HepG2 (cell line): ENCODE measurements around the gene SLC10A2. TPM values are rescaled to one million over a fixed set of nuclear protein-coding genes. Genes with fewer than 3 reads are reported as not detected.

Source experiments
- ATAC-seq: fragments of 200-7000 bp; cut with Tn5 transposase; 3 replicates; pipeline ENCODE4 v1.9.1; 2020; ENCODE audit warnings: mild to moderate bottlenecking, moderate library complexity
- BruUV-seq: library from RNA; stranded (reverse); fragments of 400-500 nt; replicated peaks from 2 replicates; lab custom pipeline; 2021; lab: Mats Ljungman, UMichigan
- CTCF ChIA-PET: fragments of 300-600 bp; formaldehyde crosslinking; extraction: SDS; loops from one replicate; lab custom pipeline; 2021; ENCODE audit warnings: low total read pairs, inconsistent platforms, low intra/inter-chr PET ratio; lab: Yijun Ruan, JAX
- POLR2A ChIA-PET: fragments of 350-600 bp; sonication (Branson Sonifier 250); formaldehyde crosslinking; loops from one replicate; lab custom pipeline; 2020; ENCODE audit warnings: antibody characterized with exemption, inconsistent platforms; lab: Yijun Ruan, JAX
- DNase-seq: peaks from one replicate; pipeline ENCODE4 v3.0.0-alpha.2; 2015; ENCODE audit warnings: low spot score
- FAIRE-seq: peaks from 3 replicates; lab custom pipeline; 2011; peaks lifted over from hg19 to GRCh38; lab: Jason Lieb, UNC
- H2AFZ ChIP-seq: one replicate; pipeline ENCODE4 v1.6.1; 2011; ENCODE audit warnings: low read length, inconsistent platforms
- H3K27ac ChIP-seq: fragments of 300-600 bp; 3 replicates; pipeline ENCODE4 v1.8.0; 2011; ENCODE audit warnings: mixed run types, mild to moderate bottlenecking, mixed read lengths, low read length, inconsistent platforms; ENCODE audit not compliant: insufficient read depth; ENCODE audit errors: extremely low read length
- H3K27me3 ChIP-seq, 2 experiments: fragments of 200-600 bp in 1 of 2; 2 replicates in 1 of 2; 3 replicates in 1 of 2; pipeline versions ENCODE4 v1.6.0 to v1.8.0; 2011; ENCODE audit warnings: low read length in 2 of 2, mild to moderate bottlenecking in 2 of 2, moderate library complexity in 2 of 2, inconsistent platforms in 1 of 2; ENCODE audit not compliant: insufficient read depth in 2 of 2, control insufficient read depth in 1 of 2
- H3K36me3 ChIP-seq, 2 experiments: fragments of 200-600 bp in 1 of 2; replicated peaks in 1 of 2; 2 replicates in 1 of 2; 3 replicates in 1 of 2; pipeline versions ENCODE4 v1.5.1 to v1.8.0; 2011; ENCODE audit warnings: low read length in 2 of 2, inconsistent platforms in 1 of 2; ENCODE audit not compliant: insufficient read depth in 2 of 2, control insufficient read depth in 1 of 2
- H3K4me1 ChIP-seq: 2 replicates; pipeline ENCODE4 v1.5.1; 2012; ENCODE audit warnings: low read length, inconsistent platforms; ENCODE audit not compliant: insufficient read depth
- H3K4me2 ChIP-seq: 2 replicates; pipeline ENCODE4 v1.6.0; 2011; ENCODE audit warnings: low read depth, low read length, inconsistent platforms
- H3K4me3 ChIP-seq, 3 experiments: fragments of 200-600 bp in 1 of 3; sonication (generic), shearing (Covaris generic) in 1 of 3; replicated peaks in 1 of 3; 2 replicates each; pipeline ENCODE4 v1.5.1; 2011 to 2016; ENCODE audit warnings: low read length in 3 of 3, inconsistent platforms in 2 of 3, low read depth in 2 of 3, mild to moderate bottlenecking in 2 of 3, control low read depth in 1 of 3, mixed read lengths in 1 of 3; ENCODE audit not compliant: insufficient read depth in 1 of 3
- H3K79me2 ChIP-seq: one replicate; pipeline ENCODE4 v1.6.1; 2011; ENCODE audit warnings: low read length, inconsistent platforms; ENCODE audit not compliant: insufficient read depth
- H3K9ac ChIP-seq: 2 replicates; pipeline ENCODE4 v1.6.0; 2011; ENCODE audit warnings: mild to moderate bottlenecking, low read depth, low read length, inconsistent platforms; ENCODE audit not compliant: insufficient read depth
- H3K9me3 ChIP-seq: 2 replicates; pipeline ENCODE4 v1.5.1; 2012; ENCODE audit warnings: mild to moderate bottlenecking, low read length
- H4K20me1 ChIP-seq: 2 replicates; pipeline ENCODE4 v1.6.0; 2011; ENCODE audit warnings: inconsistent platforms, mild to moderate bottlenecking, low read length, moderate library complexity; ENCODE audit not compliant: insufficient read depth
- BHLHE40 ChIP-seq: IDR thresholded peaks from 2 replicates; pipeline ENCODE4 v1.6.1; 2011; ENCODE audit warnings: low read length, improper control_type of control experiment
- FOXA3 ChIP-seq: IDR thresholded peaks from 2 replicates; pipeline ENCODE4 v1.6.1; 2016; ENCODE audit warnings: missing genetic modification reagents, missing compliant biosample characterization
- HNRNPH1 ChIP-seq: fragments of 200-400 bp; formaldehyde crosslinking; optimal IDR thresholded peaks from 2 replicates; pipeline ENCODE3; 2017; ENCODE audit warnings: mild to moderate bottlenecking, low read depth, low read length
- MAFF ChIP-seq: IDR thresholded peaks from 2 replicates; pipeline ENCODE4 v1.6.1; 2011; ENCODE audit warnings: low read depth, low read length, improper control_type of control experiment
- MAFK ChIP-seq, 2 experiments: IDR thresholded peaks in 1 of 2; conservative IDR thresholded peaks in 1 of 2; 2 replicates each; pipeline ENCODE4 v1.6.1; 2011; ENCODE audit warnings: improper control_type of control experiment in 2 of 2, low read length in 2 of 2
- NR2F2 ChIP-seq: IDR thresholded peaks from 2 replicates; pipeline ENCODE4 v1.6.1; 2012; ENCODE audit warnings: low read depth, inconsistent platforms, borderline replicate concordance
- PLRG1 ChIP-seq: fragments of 450-650 bp; conservative IDR thresholded peaks from 2 replicates; pipeline ENCODE4 v1.6.1; 2016
- SRF ChIP-seq: IDR thresholded peaks from 2 replicates; pipeline ENCODE4 v1.6.1; 2011; ENCODE audit warnings: mild to moderate bottlenecking, low read depth, low read length, moderate library complexity
- ZFP36L1 ChIP-seq: sonication (generic); formaldehyde crosslinking; IDR thresholded peaks from 2 replicates; pipeline ENCODE4 v1.8.0; 2022; ENCODE audit warnings: mild to moderate bottlenecking, missing genetic modification reagents, moderate library complexity
- ZFP62 ChIP-seq: sonication (generic); formaldehyde crosslinking; IDR thresholded peaks from 2 replicates; pipeline ENCODE4 v1.4.0; 2020; ENCODE audit warnings: missing genetic modification reagents
- ZNF263 ChIP-seq: sonication (generic); formaldehyde crosslinking; IDR thresholded peaks from 2 replicates; pipeline ENCODE4 v1.4.0; 2020; ENCODE audit warnings: missing genetic modification reagents
- ZNF350 ChIP-seq: sonication (generic); formaldehyde crosslinking; IDR thresholded peaks from 2 replicates; pipeline ENCODE4 v1.4.0; 2020; ENCODE audit warnings: mild to moderate bottlenecking, low read depth, missing genetic modification reagents, borderline replicate concordance
- ZNF564 ChIP-seq: sonication (generic); formaldehyde crosslinking; IDR thresholded peaks from 2 replicates; pipeline ENCODE4 v1.8.1; 2023; ENCODE audit warnings: mild to moderate bottlenecking, missing genetic modification reagents
- ZNF619 ChIP-seq: sonication (generic); formaldehyde crosslinking; IDR thresholded peaks from 2 replicates; pipeline ENCODE4 v1.4.0; 2020; ENCODE audit warnings: mild to moderate bottlenecking, missing genetic modification reagents
- ZNF773 ChIP-seq: sonication (generic); formaldehyde crosslinking; IDR thresholded peaks from 2 replicates; pipeline ENCODE4 v1.4.0; 2020; ENCODE audit warnings: missing genetic modification reagents, borderline replicate concordance
- WGBS: methylation state at CpG from one replicate; pipeline ENCODE4 v1.1.6; 2017; ENCODE audit warnings: low lambda C conversion rate; 5-methylcytosine and 5-hydroxymethylcytosine counted together
- in situ Hi-C: cut with HindIII; loops from 2 replicates; pipeline ENCODE4 v1.10.0; 2017; ENCODE audit warnings: low pct_unique_long_range_greater_than_20kb; ENCODE audit not compliant: extremely low pct_ligation_motif_present
- intact Hi-C: fragments of 100-400 bp; cut with micrococcal nuclease; formaldehyde crosslinking; loops from one replicate; pipeline ENCODE4 v1.10.0; 2022; ENCODE audit not compliant: unreplicated experiment
- polyA plus RNA-seq, 8 experiments: library from polyadenylated mRNA; depleted of rRNA in 3 of 8; stranded (reverse) in 7 of 8; unstranded in 1 of 8; fragments of >200 nt; fragmentation: Illumina TruSeq in 4 of 8; extraction: Trizol in 4 of 8; gene quantifications; 2 replicates each; pipeline versions ENCODE4 v1.2.1 to v1.2.3, GENCODE V29; 2011 to 2016; ENCODE audit warnings: low read depth in 4 of 8, missing spikeins in 1 of 8, mixed read lengths in 1 of 8; ENCODE audit not compliant: insufficient read depth in 1 of 8
- total RNA-seq, 5 experiments: library from RNA; depleted of rRNA; stranded (reverse); fragments of >200 nt; fragmentation: Illumina TruSeq; extraction: Trizol; gene quantifications; 2 replicates each; pipeline ENCODE4 v1.2.3, GENCODE V29; 2016; ENCODE audit warnings: low read depth in 1 of 5
- TF ChIP-seq, protein P1 (sequence below): sonication (generic); formaldehyde crosslinking; IDR thresholded peaks from 2 replicates; pipeline ENCODE4 v1.8.0; 2022; ENCODE audit warnings: missing genetic modification reagents, low read depth, mild to moderate bottlenecking, borderline replicate concordance
- TF ChIP-seq, protein P2 (sequence below): sonication (generic); formaldehyde crosslinking; IDR thresholded peaks from 2 replicates; pipeline ENCODE4 v1.4.0; 2020; ENCODE audit warnings: missing genetic modification reagents
- TF ChIP-seq, protein P3 (sequence below): sonication (generic); formaldehyde crosslinking; conservative IDR thresholded peaks from 2 replicates; pipeline ENCODE4 v1.4.0; 2020; ENCODE audit warnings: missing genetic modification reagents

Gene SLC10A2
- total and polyA plus RNA-seq, 2 of the 13 experiments (the other 11 are each of a cell fraction or from before 2014, with no cell fraction given) = not detected

DNA sequence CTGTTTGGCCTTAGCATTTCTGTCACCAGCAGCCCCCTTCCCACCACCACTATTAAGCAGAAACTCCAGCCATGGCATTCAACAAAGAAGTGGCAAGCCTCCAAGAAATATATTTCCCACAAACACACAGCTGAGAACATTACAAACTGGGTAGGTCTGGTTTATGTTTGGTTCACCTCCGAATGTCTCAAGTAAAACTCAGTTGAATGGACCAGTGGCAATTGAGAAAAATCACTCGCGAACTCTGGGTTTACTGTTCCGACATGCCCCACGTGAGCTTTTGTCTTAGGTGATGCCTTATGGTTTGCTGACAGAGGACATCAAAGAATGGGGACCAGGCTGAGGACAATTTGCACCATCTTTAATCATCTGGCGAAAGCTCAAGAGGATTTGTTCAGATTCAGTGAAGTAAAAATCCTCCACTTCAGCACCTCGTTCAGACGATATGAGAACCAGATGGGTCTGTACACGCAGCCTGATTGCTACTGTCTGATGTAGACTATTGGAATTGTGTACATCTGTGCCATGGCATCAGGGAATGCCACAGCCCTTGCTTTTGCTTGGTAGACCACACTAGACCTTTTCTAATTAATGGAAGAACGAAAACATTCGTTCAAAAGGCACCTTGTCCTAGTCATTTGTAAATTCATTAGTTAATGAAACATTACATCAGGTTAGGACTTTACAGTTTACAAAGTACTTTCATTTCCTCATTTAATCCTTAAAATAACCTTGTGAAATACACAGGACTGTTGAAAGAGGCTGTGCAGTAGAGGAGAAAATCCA, 59.4 kb downstream of the SLC10A2 start:
- POLR2A ChIA-PET = no interaction called here
- ATAC-seq (no peak), FAIRE-seq (no peak), DNase-seq (no peak)
- Histone ChIP-seq H3K4me3 (no peak overlapping the region), H3K36me3 (no peaks in the 10 kb centered on the region), H3K4me1 (no peaks in the 10 kb centered on the region), H4K20me1 (no peaks in the 10 kb centered on the region), H3K79me2 (no peaks in the 10 kb centered on the region), H3K27me3 (no peaks in the 10 kb centered on the region), H2AFZ (no peak overlapping the region), H3K9ac (no peak overlapping the region), H3K9me3 (no peaks in the 10 kb centered on the region), H3K4me2 (no peak overlapping the region), H3K27ac (no peak overlapping the region)
- TF ChIP-seq ZNF619 (CRISPR knock-in tag) (no peak), PLRG1 (no peak), FOXA3 (CRISPR knock-in tag) (no peak), BHLHE40 (no peak), HNRNPH1 (no peak), ZNF263 (CRISPR knock-in tag) (no peak), ZNF350 (CRISPR knock-in tag) (no peak), MAFF (no peak), NR2F2 (no peak), ZNF773 (CRISPR knock-in tag) (no peak), ZNF564 (CRISPR knock-in tag) (no peak), ZFP36L1 (CRISPR knock-in tag) (no peak), ZFP62 (no peak), SRF (no peak), MAFK (conservative IDR thresholded peaks at IDR 0.05 in 1 of 2, IDR thresholded peaks at IDR 0.05 in 1 of 2; ENCODE audit: low read length in 2 of 2) (no peak)
- TF ChIP-seq, protein P1, sequence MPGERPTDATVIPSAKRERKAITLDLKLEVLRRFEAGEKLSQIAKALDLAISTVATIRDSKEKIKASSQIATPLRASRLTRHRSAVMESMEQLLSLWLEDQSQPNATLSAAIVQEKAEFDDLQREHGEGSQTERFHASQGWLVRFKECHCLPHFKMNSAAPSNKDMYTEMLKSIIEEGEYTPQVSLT (CRISPR knock-in tag) = no peak
- TF ChIP-seq, protein P2, sequence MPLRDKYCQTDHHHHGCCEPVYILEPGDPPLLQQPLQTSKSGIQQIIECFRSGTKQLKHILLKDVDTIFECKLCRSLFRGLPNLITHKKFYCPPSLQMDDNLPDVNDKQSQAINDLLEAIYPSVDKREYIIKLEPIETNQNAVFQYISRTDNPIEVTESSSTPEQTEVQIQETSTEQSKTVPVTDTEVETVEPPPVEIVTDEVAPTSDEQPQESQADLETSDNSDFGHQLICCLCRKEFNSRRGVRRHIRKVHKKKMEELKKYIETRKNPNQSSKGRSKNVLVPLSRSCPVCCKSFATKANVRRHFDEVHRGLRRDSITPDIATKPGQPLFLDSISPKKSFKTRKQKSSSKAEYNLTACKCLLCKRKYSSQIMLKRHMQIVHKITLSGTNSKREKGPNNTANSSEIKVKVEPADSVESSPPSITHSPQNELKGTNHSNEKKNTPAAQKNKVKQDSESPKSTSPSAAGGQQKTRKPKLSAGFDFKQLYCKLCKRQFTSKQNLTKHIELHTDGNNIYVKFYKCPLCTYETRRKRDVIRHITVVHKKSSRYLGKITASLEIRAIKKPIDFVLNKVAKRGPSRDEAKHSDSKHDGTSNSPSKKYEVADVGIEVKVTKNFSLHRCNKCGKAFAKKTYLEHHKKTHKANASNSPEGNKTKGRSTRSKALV (CRISPR knock-in tag) = no peak
- TF ChIP-seq, protein P3, sequence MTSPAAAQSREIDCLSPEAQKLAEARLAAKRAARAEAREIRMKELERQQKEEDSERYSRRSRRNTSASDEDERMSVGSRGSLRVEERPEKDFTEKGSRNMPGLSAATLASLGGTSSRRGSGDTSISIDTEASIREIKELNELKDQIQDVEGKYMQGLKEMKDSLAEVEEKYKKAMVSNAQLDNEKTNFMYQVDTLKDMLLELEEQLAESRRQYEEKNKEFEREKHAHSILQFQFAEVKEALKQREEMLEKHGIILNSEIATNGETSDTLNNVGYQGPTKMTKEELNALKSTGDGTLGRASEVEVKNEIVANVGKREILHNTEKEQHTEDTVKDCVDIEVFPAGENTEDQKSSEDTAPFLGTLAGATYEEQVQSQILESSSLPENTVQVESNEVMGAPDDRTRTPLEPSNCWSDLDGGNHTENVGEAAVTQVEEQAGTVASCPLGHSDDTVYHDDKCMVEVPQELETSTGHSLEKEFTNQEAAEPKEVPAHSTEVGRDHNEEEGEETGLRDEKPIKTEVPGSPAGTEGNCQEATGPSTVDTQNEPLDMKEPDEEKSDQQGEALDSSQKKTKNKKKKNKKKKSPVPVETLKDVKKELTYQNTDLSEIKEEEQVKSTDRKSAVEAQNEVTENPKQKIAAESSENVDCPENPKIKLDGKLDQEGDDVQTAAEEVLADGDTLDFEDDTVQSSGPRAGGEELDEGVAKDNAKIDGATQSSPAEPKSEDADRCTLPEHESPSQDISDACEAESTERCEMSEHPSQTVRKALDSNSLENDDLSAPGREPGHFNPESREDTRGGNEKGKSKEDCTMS (CRISPR knock-in tag) = no peak
- CTCF ChIA-PET = no interaction called here
- 34% methylated on average over 10 of the region's 11 CpGs for WGBS
- no TSS peak for BruUV-seq
- intact Hi-C loops = no loop called here
- in situ Hi-C loops = no loop called here
